ENCODE data around the gene RAB35.

Gene RAB35

GRCh38 chr12:120075034-120075616 lies 41.4 kb downstream of the RAB35 start:
- CTCF ChIA-PET: interaction anchor here (0.6 kb wide), 1 partner anchor 34 kb away, joined by 3 read pairs; no protein-coding TSS in a partner anchor

DNA sequence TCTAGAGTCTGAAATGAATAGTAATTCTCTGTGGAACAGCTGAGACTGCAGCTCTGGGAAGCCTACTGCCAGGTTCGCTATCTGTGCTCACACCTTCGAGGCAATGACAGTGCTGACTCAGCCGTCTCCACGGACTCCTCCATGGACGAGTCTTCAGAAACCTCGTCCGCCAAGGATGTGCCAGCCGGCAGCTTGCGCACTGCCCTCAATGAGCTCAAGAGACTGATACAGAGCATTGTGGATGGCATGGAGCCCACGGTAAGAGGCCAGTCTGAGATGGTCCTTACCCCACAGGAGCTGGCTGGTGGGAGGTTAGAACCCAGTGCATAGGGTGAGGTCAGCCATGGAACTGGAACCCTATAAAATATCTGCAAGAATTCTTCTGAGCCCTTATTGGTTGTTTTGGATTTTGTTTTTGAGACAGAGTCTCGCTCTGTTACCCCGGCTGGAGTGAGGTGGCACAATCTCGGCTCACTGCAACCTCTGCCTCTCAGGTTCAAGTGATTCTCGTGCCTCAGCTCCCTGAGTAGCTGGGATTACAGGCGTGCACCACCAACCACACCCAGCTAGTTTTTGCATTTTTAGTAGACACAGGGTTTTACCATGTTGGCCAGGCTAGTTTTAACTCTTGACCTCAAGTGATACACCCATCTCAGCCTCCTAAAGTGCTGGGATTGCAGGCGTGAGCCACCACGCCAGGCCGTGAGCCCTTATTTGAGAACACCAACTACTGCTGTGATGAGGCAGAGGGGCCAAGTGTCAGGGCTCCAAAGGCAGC lies 43.9 kb downstream of the RAB35 start:
- TF ChIP-seq, protein P1, sequence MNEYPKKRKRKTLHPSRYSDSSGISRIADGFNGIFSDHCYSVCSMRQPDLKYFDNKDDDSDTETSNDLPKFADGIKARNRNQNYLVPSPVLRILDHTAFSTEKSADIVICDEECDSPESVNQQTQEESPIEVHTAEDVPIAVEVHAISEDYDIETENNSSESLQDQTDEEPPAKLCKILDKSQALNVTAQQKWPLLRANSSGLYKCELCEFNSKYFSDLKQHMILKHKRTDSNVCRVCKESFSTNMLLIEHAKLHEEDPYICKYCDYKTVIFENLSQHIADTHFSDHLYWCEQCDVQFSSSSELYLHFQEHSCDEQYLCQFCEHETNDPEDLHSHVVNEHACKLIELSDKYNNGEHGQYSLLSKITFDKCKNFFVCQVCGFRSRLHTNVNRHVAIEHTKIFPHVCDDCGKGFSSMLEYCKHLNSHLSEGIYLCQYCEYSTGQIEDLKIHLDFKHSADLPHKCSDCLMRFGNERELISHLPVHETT (tag by site-specific recombination; IDR thresholded peaks at IDR 0.05): no peak
- TF ChIP-seq ZBTB48 (tag by site-specific recombination; IDR thresholded peaks at IDR 0.05) (no peak), ZNF768 (tag by site-specific recombination; IDR thresholded peaks at IDR 0.05) (no peak), GFI1B (tag by site-specific recombination; IDR thresholded peaks at IDR 0.05) (no peak), ZNF324 (tag by site-specific recombination; IDR thresholded peaks at IDR 0.05) (no peak), ZNF169 (tag by site-specific recombination; IDR thresholded peaks at IDR 0.05) (no peak), WT1 (tag by site-specific recombination; IDR thresholded peaks at IDR 0.05) (no peak)
- no peaks in the 10 kb centered on the region for H3K36me3 ChIP-seq (ENCODE audit: control insufficient read depth in 2 of 2, insufficient read depth in 1 of 2, low read length in 2 of 2)
- ChIA-PET CTCF (interaction anchor here (0.6 to 1.1 kb wide), 3 partner anchors 127 to 267 kb away, joined by 4 to 9 read pairs (median 4); no protein-coding TSS in a partner anchor), POLR2A (interaction anchor here (0.7 kb wide), 1 partner anchor 91 kb away, joined by 3 read pairs; no protein-coding TSS in a partner anchor)
- no peaks in the 10 kb centered on the region for H3K4me1 ChIP-seq (ENCODE audit: control insufficient read depth, insufficient read depth, low read length)
- H3K4me3 ChIP-seq (ENCODE audit: low read depth, low read length): no peak overlapping the region
- H3K9me3 ChIP-seq (ENCODE audit: control insufficient read depth, insufficient read depth, low read depth, low read length): no peaks in the 10 kb centered on the region
- no peak overlapping the region for H3K27ac ChIP-seq (ENCODE audit: extremely low read depth, low read depth, low read length)

More at GRCh38 chr12:120075034-120075616, 41.4 kb downstream of the RAB35 start:
- H3K27ac ChIP-seq (ENCODE audit: extremely low read depth, low read depth, low read length): no peak overlapping the region
- TF ChIP-seq ZNF510 (tag by site-specific recombination; IDR thresholded peaks at IDR 0.05; ENCODE audit: insufficient replicate concordance): no peak
- no peak for TF ChIP-seq ZFP41 (tag by site-specific recombination; IDR thresholded peaks at IDR 0.05; ENCODE audit: borderline replicate concordance)
- no peak for TF ChIP-seq SP2 (tag by site-specific recombination; IDR thresholded peaks at IDR 0.05)
- TF ChIP-seq, protein P2, sequence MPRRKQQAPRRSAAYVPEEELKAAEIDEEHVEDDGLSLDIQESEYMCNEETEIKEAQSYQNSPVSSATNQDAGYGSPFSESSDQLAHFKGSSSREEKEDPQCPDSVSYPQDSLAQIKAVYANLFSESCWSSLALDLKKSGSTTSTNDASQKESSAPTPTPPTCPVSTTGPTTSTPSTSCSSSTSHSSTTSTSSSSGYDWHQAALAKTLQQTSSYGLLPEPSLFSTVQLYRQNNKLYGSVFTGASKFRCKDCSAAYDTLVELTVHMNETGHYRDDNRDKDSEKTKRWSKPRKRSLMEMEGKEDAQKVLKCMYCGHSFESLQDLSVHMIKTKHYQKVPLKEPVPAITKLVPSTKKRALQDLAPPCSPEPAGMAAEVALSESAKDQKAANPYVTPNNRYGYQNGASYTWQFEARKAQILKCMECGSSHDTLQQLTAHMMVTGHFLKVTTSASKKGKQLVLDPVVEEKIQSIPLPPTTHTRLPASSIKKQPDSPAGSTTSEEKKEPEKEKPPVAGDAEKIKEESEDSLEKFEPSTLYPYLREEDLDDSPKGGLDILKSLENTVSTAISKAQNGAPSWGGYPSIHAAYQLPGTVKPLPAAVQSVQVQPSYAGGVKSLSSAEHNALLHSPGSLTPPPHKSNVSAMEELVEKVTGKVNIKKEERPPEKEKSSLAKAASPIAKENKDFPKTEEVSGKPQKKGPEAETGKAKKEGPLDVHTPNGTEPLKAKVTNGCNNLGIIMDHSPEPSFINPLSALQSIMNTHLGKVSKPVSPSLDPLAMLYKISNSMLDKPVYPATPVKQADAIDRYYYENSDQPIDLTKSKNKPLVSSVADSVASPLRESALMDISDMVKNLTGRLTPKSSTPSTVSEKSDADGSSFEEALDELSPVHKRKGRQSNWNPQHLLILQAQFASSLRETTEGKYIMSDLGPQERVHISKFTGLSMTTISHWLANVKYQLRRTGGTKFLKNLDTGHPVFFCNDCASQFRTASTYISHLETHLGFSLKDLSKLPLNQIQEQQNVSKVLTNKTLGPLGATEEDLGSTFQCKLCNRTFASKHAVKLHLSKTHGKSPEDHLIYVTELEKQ (tag by site-specific recombination; IDR thresholded peaks at IDR 0.05; ENCODE audit: borderline replicate concordance): no peak
- TF ChIP-seq PATZ1 (tag by site-specific recombination; IDR thresholded peaks at IDR 0.05): no peak
- no peak for TF ChIP-seq YY1 (tag by site-specific recombination; IDR thresholded peaks at IDR 0.05)
- no peak for TF ChIP-seq ZNF132 (tag by site-specific recombination; IDR thresholded peaks at IDR 0.05; ENCODE audit: borderline replicate concordance)
- TF ChIP-seq ZNF843 (tag by site-specific recombination; IDR thresholded peaks at IDR 0.05): no peak
- no peak for TF ChIP-seq ZNF473 (tag by site-specific recombination; IDR thresholded peaks at IDR 0.05)
- TF ChIP-seq PRDM6 (tag by site-specific recombination; IDR thresholded peaks at IDR 0.05): no peak
- no peak overlapping the region for H3K4me3 ChIP-seq (ENCODE audit: low read depth, low read length)
- POLR2A ChIA-PET: no interaction called here
- H3K36me3 ChIP-seq (ENCODE audit: control insufficient read depth in 2 of 2, insufficient read depth in 1 of 2, low read length in 2 of 2): no peaks in the 10 kb centered on the region
- H3K9me3 ChIP-seq (ENCODE audit: control insufficient read depth, insufficient read depth, low read depth, low read length): no peaks in the 10 kb centered on the region
- H3K4me1 ChIP-seq (ENCODE audit: control insufficient read depth, insufficient read depth, low read length): no peaks in the 10 kb centered on the region

All from HEK293 (cell line).